PFSK-1 (cell line): ENCODE results near the gene ACVR1.

ENCODE experiments used
- POLR2AphosphoS5 ChIP-seq: IDR thresholded peaks from 2 replicates; pipeline ENCODE4 v1.6.1; 2012; ENCODE audit warnings: low read depth, mild to moderate bottlenecking, control low read depth, low read length, moderate library complexity
- REST ChIP-seq, 2 experiments: IDR thresholded peaks; 2 replicates each; pipeline versions ENCODE4 v1.6.1 to v1.8.0; 2011 to 2012; ENCODE audit warnings: low read depth in 2 of 2, low read length in 2 of 2, control low read depth in 1 of 2, inconsistent platforms in 1 of 2, mild to moderate bottlenecking in 1 of 2, moderate library complexity in 1 of 2; ENCODE audit not compliant: insufficient read depth in 1 of 2
- SIN3A ChIP-seq: IDR thresholded peaks from 2 replicates; pipeline ENCODE4 v1.6.1; 2012; ENCODE audit warnings: mild to moderate bottlenecking, low read length, moderate library complexity, borderline replicate concordance; ENCODE audit not compliant: insufficient read depth
- TAF1 ChIP-seq: IDR thresholded peaks from 2 replicates; pipeline ENCODE4 v1.6.1; 2012; ENCODE audit warnings: low read length, control low read depth, borderline replicate concordance; ENCODE audit not compliant: insufficient read depth

GRCh38 chr2:157813467-157813866, 62.7 kb downstream of the ACVR1 start:
- TF ChIP-seq TAF1 (no peak), POLR2AphosphoS5 (no peak), SIN3A (no peak), REST (IDR thresholded peaks at IDR 0.05; ENCODE audit: insufficient read depth in 1 of 2, low read depth in 2 of 2, low read length in 2 of 2) (no peak)
